PC-9 (cell line): ENCODE data around the gene RNF130. TPM values are rescaled to one million over a fixed set of nuclear protein-coding genes. Genes with fewer than 3 reads are reported as not detected.

Experiments
- BruUV-seq: library from RNA; stranded (reverse); fragments of 400-500 nt; replicated peaks from 2 replicates; lab custom pipeline; 2021; lab: Mats Ljungman, UMichigan
- CTCF ChIA-PET: fragments of 300-600 bp; sonication (Branson Sonifier 250); formaldehyde crosslinking; loops from one replicate; lab custom pipeline; 2022; ENCODE audit warnings: antibody characterized with exemption; lab: Charles Lee
- POLR2A ChIA-PET: fragments of 300-600 bp; sonication (Branson Sonifier 250); formaldehyde crosslinking; loops from one replicate; lab custom pipeline; 2022; ENCODE audit warnings: antibody characterized with exemption; ENCODE audit not compliant: unreplicated experiment; lab: Charles Lee
- DNase-seq, 2 experiments: peaks; one replicate each; pipeline versions ENCODE4 v3.0.0 to v3.0.0-alpha.2; 2015 to 2022; ENCODE audit warnings: mixed read lengths in 1 of 2
- H2AFZ ChIP-seq: fragments of 200-600 bp; sonication (generic); 2 replicates; pipeline ENCODE4 v1.8.1; 2017; ENCODE audit warnings: antibody characterized with exemption
- H3F3A ChIP-seq: fragments of 200-600 bp; sonication (generic); 2 replicates; pipeline ENCODE4 v1.8.1; 2017; ENCODE audit warnings: antibody characterized with exemption, mild to moderate bottlenecking, low read depth; ENCODE audit not compliant: insufficient read depth
- H3K27ac ChIP-seq: fragments of 200-600 bp; sonication (generic); 2 replicates; pipeline ENCODE4 v1.6.1; 2016; ENCODE audit warnings: mixed run types
- H3K27me3 ChIP-seq: fragments of 200-600 bp; sonication (generic); 2 replicates; pipeline ENCODE4 v1.6.1; 2016; ENCODE audit warnings: low read depth, mixed run types; ENCODE audit not compliant: insufficient read depth
- H3K36me3 ChIP-seq: fragments of 200-600 bp; sonication (generic); 2 replicates; pipeline ENCODE4 v1.6.1; 2016; ENCODE audit warnings: low read depth, mixed run types
- H3K4me1 ChIP-seq: fragments of 200-600 bp; sonication (generic); replicated peaks from 2 replicates; pipeline ENCODE4 v1.6.1; 2016; ENCODE audit warnings: mixed run types; ENCODE audit not compliant: insufficient read depth
- H3K4me2 ChIP-seq: fragments of 200-600 bp; sonication (generic); 2 replicates; pipeline ENCODE4 v1.6.1; 2017; ENCODE audit warnings: mixed run types
- H3K4me3 ChIP-seq: fragments of 200-600 bp; sonication (generic); 2 replicates; pipeline ENCODE4 v1.6.1; 2016; ENCODE audit warnings: mixed run types
- H3K79me2 ChIP-seq: fragments of 200-600 bp; sonication (generic); 2 replicates; pipeline ENCODE4 v1.6.1; 2017; ENCODE audit warnings: low read depth, mixed run types
- H3K9me2 ChIP-seq: fragments of 200-600 bp; sonication (generic); 2 replicates; pipeline ENCODE4 v1.8.1; 2017; ENCODE audit warnings: mild to moderate bottlenecking; ENCODE audit not compliant: insufficient read depth
- H3K9me3 ChIP-seq: fragments of 200-600 bp; sonication (generic); 2 replicates; pipeline ENCODE4 v1.8.1; 2016; ENCODE audit warnings: low read depth; ENCODE audit not compliant: insufficient read depth
- H4K20me1 ChIP-seq: fragments of 200-600 bp; sonication (generic); 2 replicates; pipeline ENCODE4 v1.8.1; 2017; ENCODE audit not compliant: insufficient read depth
- CTCF ChIP-seq: fragments of 200-600 bp; sonication (generic); conservative IDR thresholded peaks from 2 replicates; pipeline ENCODE4 v1.6.1; 2017; ENCODE audit warnings: mixed run types, antibody characterized with exemption, mild to moderate bottlenecking, moderate library complexity
- EZH2 ChIP-seq: fragments of 200-600 bp; sonication (generic); IDR thresholded peaks from 2 replicates; pipeline ENCODE4 v1.8.0; 2017; ENCODE audit warnings: antibody characterized with exemption, low read depth
- intact Hi-C: fragments of 100-400 bp; cut with micrococcal nuclease; formaldehyde crosslinking; loops from one replicate; pipeline ENCODE4 v1.10.0; 2022; ENCODE audit not compliant: unreplicated experiment
- total RNA-seq: library from RNA; stranded (reverse); gene quantifications from 2 replicates; pipeline ENCODE4 v1.2.3, GENCODE V29; 2021

RNF130 gene
- total RNA-seq, 1 experiment from 2014 or later: 49.6 TPM

DNA sequence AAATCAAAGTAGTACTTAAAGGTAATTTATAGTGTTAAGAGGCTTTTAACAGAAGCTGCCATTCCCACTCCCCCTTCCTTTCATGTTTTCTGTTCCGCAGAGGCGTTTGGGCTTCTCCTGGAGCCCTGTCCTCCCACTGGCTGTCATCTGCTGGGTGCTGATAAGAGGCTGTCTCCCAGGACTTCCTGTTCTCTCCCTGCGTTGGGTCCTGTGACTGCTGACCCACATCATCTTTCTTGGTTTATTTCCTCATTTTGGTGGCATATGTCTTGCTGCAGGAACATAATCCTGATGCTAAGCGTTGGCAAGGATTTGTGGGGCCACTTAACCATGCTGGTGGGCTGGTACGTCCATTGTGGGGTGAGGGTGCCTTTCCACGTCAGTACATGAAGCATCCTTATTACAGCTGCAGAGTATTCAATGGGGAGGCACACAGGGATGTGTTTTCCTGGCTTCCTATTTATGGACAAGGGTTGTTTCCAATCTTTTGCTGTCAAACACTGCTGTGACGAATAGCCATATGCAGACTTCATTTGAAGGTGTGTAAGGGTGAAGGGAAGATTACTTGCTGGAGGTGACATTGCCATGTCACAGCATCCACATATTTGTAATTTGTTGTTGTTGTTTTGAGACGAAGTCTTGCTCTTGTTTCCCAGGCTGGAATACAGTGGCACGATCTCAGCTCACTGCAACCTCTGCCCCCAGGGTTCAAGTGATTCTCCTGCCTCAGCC lies 22.3 kb upstream of the RNF130 start:
- Histone ChIP-seq H3F3A (no peaks in the 10 kb centered on the region), H3K36me3 (no peaks in the 10 kb centered on the region), H3K4me3 (no peak overlapping the region), H3K27ac (no peak overlapping the region), H3K9me2 (no peaks in the 10 kb centered on the region), H4K20me1 (no peaks in the 10 kb centered on the region), H3K27me3 (no peaks in the 10 kb centered on the region), H3K4me1 (no peaks in the 10 kb centered on the region), H3K79me2 (no peaks in the 10 kb centered on the region), H3K4me2 (no peak overlapping the region), H2AFZ (no peak overlapping the region), H3K9me3 (no peaks in the 10 kb centered on the region)
- no peak for DNase-seq
- TF ChIP-seq CTCF (no peak), EZH2 (no peak)
- no TSS peak for BruUV-seq
- intact Hi-C loops: loop anchor here (5.0 kb wide), 1 partner anchor 187 kb away; the partner anchor contains the start of gene TBC1D9B
- POLR2A ChIA-PET: no interaction called here
- CTCF ChIA-PET: no interaction called here

GRCh38 chr5:180093241-180093640 lies 21.7 kb upstream of the RNF130 start:
- Histone ChIP-seq H3K4me2 (no peak overlapping the region), H3K9me3 (no peaks in the 10 kb centered on the region), H3K4me3 (no peak overlapping the region), H4K20me1 (no peaks in the 10 kb centered on the region), H3K4me1 (no peaks in the 10 kb centered on the region), H3K9me2 (no peaks in the 10 kb centered on the region), H3K79me2 (no peaks in the 10 kb centered on the region), H2AFZ (no peak overlapping the region), H3F3A (no peaks in the 10 kb centered on the region), H3K36me3 (no peaks in the 10 kb centered on the region), H3K27me3 (no peaks in the 10 kb centered on the region), H3K27ac (no peak overlapping the region)
- CTCF ChIA-PET: no interaction called here
- no TSS peak for BruUV-seq
- no peak for DNase-seq
- TF ChIP-seq CTCF (no peak), EZH2 (no peak)
- POLR2A ChIA-PET: no interaction called here
- intact Hi-C loops: loop anchor here (5.0 kb wide), 1 partner anchor 186 kb away; the partner anchor contains the start of gene TBC1D9B

GRCh38 chr5:180090769-180091546 lies 19.4 kb upstream of the RNF130 start:
- peak in 1 of 2 experiments; percentile 55 for DNase-seq
- Histone ChIP-seq H3K36me3 (no peaks in the 10 kb centered on the region), H3K4me3 (peak overlapping the region; percentile 41; the same call in 1 of the 2 replicates), H3F3A (peaks cover under 1% of the 10 kb centered on the region; the same call in 1 of the 2 replicates), H4K20me1 (no peaks in the 10 kb centered on the region), H3K79me2 (no peaks in the 10 kb centered on the region), H3K27ac (no peak overlapping the region), H3K27me3 (no peaks in the 10 kb centered on the region), H3K9me2 (no peaks in the 10 kb centered on the region), H3K9me3 (no peaks in the 10 kb centered on the region), H3K4me2 (peak overlapping the region; percentile 61), H3K4me1 (peaks cover under 1% of the 10 kb centered on the region; the same call in 1 of the 2 replicates), H2AFZ (peak overlapping the region; percentile 68; the same call in 1 of the 2 replicates)
- intact Hi-C loops: loop anchor here (1.0 to 5.0 kb wide), 2 partner anchors 184 to 328 kb away; partner anchors contain the start of gene TBC1D9B
- no TSS peak for BruUV-seq
- POLR2A ChIA-PET: no interaction called here
- CTCF ChIA-PET: interaction anchor here (0.5 to 1.1 kb wide), 6 partner anchors 32 to 356 kb away, joined by 3 to 13 read pairs (median 8); no protein-coding TSS in a partner anchor
- TF ChIP-seq CTCF (no peak; the same call in 1 of the 2 replicates), EZH2 (no peak)
